H1 (cell line): ENCODE data around the gene SERPINA1. TPM values are rescaled to one million over a fixed set of nuclear protein-coding genes. Genes with fewer than 3 reads are reported as not detected.

Source experiments
- CTCF ChIA-PET: fragments of 300-600 bp; sonication (Branson Sonifier 250); formaldehyde crosslinking; loops from one replicate; lab custom pipeline; 2021; ENCODE audit not compliant: partially characterized antibody; lab: Charles Lee
- POLR2A ChIA-PET: fragments of 300-600 bp; sonication (Branson Sonifier 250); formaldehyde crosslinking; loops from one replicate; lab custom pipeline; 2021; ENCODE audit warnings: inconsistent platforms; ENCODE audit not compliant: partially characterized antibody; lab: Charles Lee
- DNase-seq, 2 experiments: peaks; one replicate each; pipeline versions ENCODE4 v3.0.0 to v3.0.0-alpha.2; 2010 to 2022; ENCODE audit warnings: low spot score in 2 of 2, low read depth in 1 of 2, mixed read lengths in 1 of 2
- FAIRE-seq: peaks from 2 replicates; lab custom pipeline; 2011; peaks lifted over from hg19 to GRCh38; lab: Jason Lieb, UNC
- H2AFZ ChIP-seq: 2 replicates; pipeline ENCODE4 v1.8.1; 2012; ENCODE audit warnings: low read length, inconsistent platforms
- H2AK5ac ChIP-seq: 2 replicates; pipeline ENCODE4 v1.6.1; 2013; ENCODE audit warnings: low read depth, low read length
- H2BK120ac ChIP-seq: replicated peaks from 2 replicates; pipeline ENCODE3; 2013; ENCODE audit warnings: low read depth, low read length, inconsistent platforms
- H2BK12ac ChIP-seq: 2 replicates; pipeline ENCODE4 v1.6.1; 2013; ENCODE audit warnings: low read depth, low read length
- H2BK15ac ChIP-seq: 2 replicates; pipeline ENCODE4 v1.6.1; 2013; ENCODE audit warnings: low read length
- H2BK20ac ChIP-seq: 2 replicates; pipeline ENCODE4 v1.6.1; 2013; ENCODE audit warnings: low read length
- H2BK5ac ChIP-seq: 2 replicates; pipeline ENCODE4 v1.6.1; 2013; ENCODE audit warnings: low read depth, low read length
- H3K14ac ChIP-seq: 2 replicates; pipeline ENCODE4 v1.6.1; 2013; ENCODE audit warnings: inconsistent platforms; ENCODE audit not compliant: insufficient read length
- H3K18ac ChIP-seq: 2 replicates; pipeline ENCODE4 v1.6.1; 2013; ENCODE audit warnings: low read length; ENCODE audit errors: extremely low read depth
- H3K23ac ChIP-seq: 2 replicates; pipeline ENCODE4 v1.6.1; 2013; ENCODE audit warnings: inconsistent platforms; ENCODE audit not compliant: insufficient read length
- H3K23me2 ChIP-seq: 2 replicates; pipeline ENCODE4 v1.6.1; 2013; ENCODE audit warnings: low read depth, low read length
- H3K27ac ChIP-seq: 2 replicates; pipeline ENCODE4 v1.6.1; 2011; ENCODE audit warnings: low read depth, low read length, inconsistent platforms
- H3K27me3 ChIP-seq, 4 experiments: replicated peaks in 1 of 4; 1 replicate in 1 of 4; 2 replicates in 3 of 4; pipeline versions ENCODE4 v1.6.1 to v1.8.1; 2011 to 2013; ENCODE audit warnings: low read length in 3 of 4, mild to moderate bottlenecking in 3 of 4, inconsistent platforms in 2 of 4, mixed read lengths in 2 of 4, moderate library complexity in 1 of 4; ENCODE audit not compliant: control insufficient read depth in 3 of 4, insufficient read depth in 3 of 4; ENCODE audit errors: extremely low read depth in 1 of 4
- H3K36me3 ChIP-seq, 4 experiments: 2 replicates each; pipeline versions ENCODE4 v1.6.1 to v1.8.1; 2011 to 2013; ENCODE audit warnings: mild to moderate bottlenecking in 4 of 4, low read length in 3 of 4, moderate library complexity in 2 of 4, control low read depth in 1 of 4, inconsistent platforms in 1 of 4; ENCODE audit not compliant: insufficient read depth in 4 of 4, control insufficient read depth in 2 of 4
- H3K4ac ChIP-seq: replicated peaks from 2 replicates; pipeline ENCODE3; 2013; ENCODE audit warnings: low read length, low read depth, mixed read lengths, inconsistent platforms; ENCODE audit not compliant: insufficient read length
- H3K4me1 ChIP-seq, 4 experiments: replicated peaks in 1 of 4; 1 replicate in 1 of 4; 2 replicates in 3 of 4; pipeline versions ENCODE4 v1.6.1 to v1.8.1; 2011 to 2013; ENCODE audit warnings: low read length in 3 of 4, inconsistent platforms in 2 of 4, mixed read lengths in 1 of 4; ENCODE audit not compliant: insufficient read depth in 4 of 4, control insufficient read depth in 3 of 4
- H3K4me2 ChIP-seq, 2 experiments: 2 replicates each; pipeline versions ENCODE4 v1.6.1 to v1.8.1; 2011 to 2013; ENCODE audit warnings: low read depth in 2 of 2, low read length in 2 of 2, control low read depth in 1 of 2, inconsistent platforms in 1 of 2, mild to moderate bottlenecking in 1 of 2; ENCODE audit not compliant: insufficient read depth in 1 of 2
- H3K4me3 ChIP-seq, 4 experiments: fragments of 200-600, 300-600 bp in 1 of 4; sonication (generic), shearing (Covaris generic), sonication (Bioruptor Twin) in 1 of 4; 2 replicates each; pipeline versions ENCODE4 v1.5.1 to v1.8.1; 2011 to 2016; ENCODE audit warnings: low read length in 4 of 4, low read depth in 3 of 4, control low read depth in 2 of 4, inconsistent platforms in 2 of 4, mild to moderate bottlenecking in 2 of 4, mixed read lengths in 1 of 4, moderate library complexity in 1 of 4; ENCODE audit not compliant: insufficient read depth in 2 of 4; ENCODE audit errors: extremely low read depth in 1 of 4
- H3K56ac ChIP-seq: replicated peaks from 2 replicates; pipeline ENCODE3; 2013; ENCODE audit warnings: low read depth, mild to moderate bottlenecking, mixed read lengths, low read length, inconsistent platforms; ENCODE audit not compliant: insufficient read length
- H3K79me1 ChIP-seq: 2 replicates; pipeline ENCODE4 v1.6.1; 2013; ENCODE audit warnings: low read depth, low read length, control low read depth
- H3K79me2 ChIP-seq, 2 experiments: 2 replicates each; pipeline versions ENCODE4 v1.6.1 to v1.8.1; 2012 to 2013; ENCODE audit warnings: low read length in 2 of 2, mild to moderate bottlenecking in 2 of 2, inconsistent platforms in 1 of 2; ENCODE audit not compliant: insufficient read depth in 2 of 2, control insufficient read depth in 1 of 2
- H3K9ac ChIP-seq, 4 experiments: replicated peaks in 1 of 4; 1 replicate in 1 of 4; 2 replicates in 3 of 4; pipeline versions ENCODE4 v1.6.1 to v1.8.1; 2011 to 2013; ENCODE audit warnings: low read depth in 3 of 4, low read length in 3 of 4, control low read depth in 2 of 4, mild to moderate bottlenecking in 2 of 4, moderate library complexity in 2 of 4, inconsistent platforms in 1 of 4; ENCODE audit errors: extremely low read depth in 1 of 4
- H3K9me3 ChIP-seq, 2 experiments: 2 replicates each; pipeline versions ENCODE4 v1.6.1 to v1.8.1; 2012 to 2013; ENCODE audit warnings: mild to moderate bottlenecking in 2 of 2, moderate library complexity in 2 of 2, control low read depth in 1 of 2, inconsistent platforms in 1 of 2, low read depth in 1 of 2, low read length in 1 of 2, mixed read lengths in 1 of 2; ENCODE audit not compliant: insufficient read depth in 2 of 2
- H4K20me1 ChIP-seq, 2 experiments: replicated peaks in 1 of 2; 2 replicates each; pipeline versions ENCODE3 to v1.8.1; 2011 to 2013; ENCODE audit warnings: inconsistent platforms in 2 of 2, low read length in 2 of 2, mild to moderate bottlenecking in 1 of 2; ENCODE audit not compliant: insufficient read depth in 2 of 2, control insufficient read depth in 1 of 2
- H4K5ac ChIP-seq: 2 replicates; pipeline ENCODE4 v1.6.1; 2013; ENCODE audit warnings: low read length, low read depth, mixed read lengths, inconsistent platforms; ENCODE audit not compliant: insufficient read length
- H4K8ac ChIP-seq: 2 replicates; pipeline ENCODE4 v1.8.0; 2013; ENCODE audit warnings: mild to moderate bottlenecking, moderate library complexity, low read length, inconsistent platforms; ENCODE audit not compliant: insufficient read depth; ENCODE audit errors: extremely low read depth
- H4K91ac ChIP-seq: replicated peaks from 2 replicates; pipeline ENCODE3; 2013; ENCODE audit warnings: low read length, mixed read lengths, inconsistent platforms; ENCODE audit not compliant: insufficient read length
- BRCA1 ChIP-seq: IDR thresholded peaks from 2 replicates; pipeline ENCODE4 v1.6.1; 2012; ENCODE audit warnings: low read depth, low read length, improper control_type of control experiment
- RAD21 ChIP-seq, 2 experiments: IDR thresholded peaks in 1 of 2; conservative IDR thresholded peaks in 1 of 2; 2 replicates each; pipeline ENCODE4 v1.6.1; 2011; ENCODE audit warnings: low read depth in 2 of 2, low read length in 2 of 2, improper control_type of control experiment in 1 of 2, inconsistent platforms in 1 of 2, mild to moderate bottlenecking in 1 of 2, moderate library complexity in 1 of 2
- RFX5 ChIP-seq: IDR thresholded peaks from 2 replicates; pipeline ENCODE4 v1.6.1; 2011; ENCODE audit warnings: low read depth, low read length, improper control_type of control experiment, borderline replicate concordance
- SIN3A ChIP-seq, 2 experiments: IDR thresholded peaks in 1 of 2; conservative IDR thresholded peaks in 1 of 2; 2 replicates each; pipeline ENCODE4 v1.6.1; 2011 to 2012; ENCODE audit warnings: low read length in 2 of 2, improper control_type of control experiment in 1 of 2, low read depth in 1 of 2, mild to moderate bottlenecking in 1 of 2
- TBP ChIP-seq: IDR thresholded peaks from 2 replicates; pipeline ENCODE4 v1.6.1; 2011; ENCODE audit warnings: low read depth, low read length, improper control_type of control experiment
- TEAD4 ChIP-seq: IDR thresholded peaks from 2 replicates; pipeline ENCODE4 v1.6.1; 2012; ENCODE audit warnings: low read depth, low read length, inconsistent platforms, mixed read lengths
- WGBS, 2 experiments: shearing (Covaris generic) in 1 of 2; methylation state at CpG; one replicate each; pipeline versions ENCODE4 v1.1.6 to v1.1.7; 2013 to 2015; ENCODE audit warnings: low lambda C conversion rate in 2 of 2, mixed read lengths in 2 of 2, inconsistent platforms in 1 of 2, low coverage in 1 of 2, missing lambda C conversion rate in 1 of 2; ENCODE audit not compliant: insufficient replicate concordance in 2 of 2, insufficient coverage in 1 of 2, insufficient read length in 1 of 2; ENCODE audit errors: extremely low coverage in 1 of 2, missing lambda C conversion rate in 1 of 2; 5-methylcytosine and 5-hydroxymethylcytosine counted together
- polyA plus RNA-seq, 7 experiments: library from polyadenylated mRNA; depleted of rRNA in 3 of 7; stranded (reverse) in 5 of 7; unstranded in 2 of 7; fragments of >200 nt in 5 of 7; fragments of 200-250 nt in 2 of 7; gene quantifications; 1 replicate in 5 of 7; 2 replicates in 1 of 7; 4 replicates in 1 of 7; pipeline versions ENCODE4 v1.2.1 to v1.2.3, GENCODE V29; 2011 to 2013; ENCODE audit warnings: missing spikeins in 2 of 7, mixed read lengths in 2 of 7
- total RNA-seq: library from RNA; stranded (reverse); fragmentation: NEBNext Ultra II Directional; extraction: Animal tissue kit (Norgen Biotek cat#: 25700); gene quantifications from 2 replicates; pipeline ENCODE4 v1.2.1, GENCODE V29; 2021
- TF ChIP-seq, protein P1 (sequence below), 3 experiments: IDR thresholded peaks; 1 replicate in 2 of 3; 2 replicates in 1 of 3; pipeline versions ENCODE4 v1.5.1 to v1.6.1; 2011; ENCODE audit warnings: low read length in 3 of 3, mild to moderate bottlenecking in 3 of 3, inconsistent platforms in 2 of 3, low read depth in 1 of 3, moderate library complexity in 1 of 3; ENCODE audit not compliant: insufficient read depth in 1 of 3; ENCODE audit errors: control extremely low read depth in 1 of 3

The SERPINA1 gene
- total and polyA plus RNA-seq, 2 of the 8 experiments (the other 6 are each of a cell fraction or from before 2014, with no cell fraction given), result 0.08 TPM; not detected in 1

DNA sequence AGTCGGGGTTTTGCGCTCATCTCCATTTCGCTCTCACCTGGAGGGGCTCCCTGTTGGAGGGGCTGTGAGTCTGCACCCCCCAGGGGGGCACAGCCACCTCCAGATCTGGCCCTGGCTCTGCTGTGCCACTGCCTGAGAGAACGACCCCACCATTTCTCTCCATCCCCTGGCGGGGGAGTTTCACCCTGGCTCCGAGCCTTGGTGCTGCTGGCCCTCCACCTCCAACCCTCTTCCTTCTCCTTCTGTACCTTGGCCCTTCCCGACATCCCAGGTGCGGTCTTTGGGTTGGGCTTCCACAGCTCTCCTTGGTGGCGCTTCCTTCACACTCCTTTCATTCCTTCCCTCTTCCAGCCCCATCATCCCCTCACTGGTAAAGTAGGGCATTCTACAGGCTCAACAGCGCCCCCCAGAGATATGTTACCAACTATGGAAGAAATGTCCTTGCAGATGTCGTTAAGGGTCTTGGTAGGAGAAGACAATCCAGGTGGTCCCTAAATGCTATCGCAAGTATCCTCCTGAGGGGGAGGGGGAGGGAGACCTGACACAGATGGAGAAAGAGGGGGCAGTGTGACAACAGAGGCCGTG lies 16.3 kb downstream of the SERPINA1 start:
- peak in 1 of 2 experiments; percentile 74 for DNase-seq
- CTCF ChIA-PET, result interaction anchor here (0.5 to 5.0 kb wide), 17 partner anchors 10 to 1572 kb away, joined by 3 to 37 read pairs (median 4); partner anchors contain the start of gene SERPINA1

More for the DNA sequence above, 16.3 kb downstream of the SERPINA1 start:
- H3K27me3 ChIP-seq, result no peaks in the 10 kb centered on the region
- H2BK15ac ChIP-seq, result no peak overlapping the region; the same call in 1 of the 2 replicates
- peak overlapping the region; percentile 27; the same call in 1 of the 2 replicates for H2BK12ac ChIP-seq
- no peak for TF ChIP-seq SIN3A (conservative IDR thresholded peaks at IDR 0.05 in 1 of 2, IDR thresholded peaks at IDR 0.05 in 1 of 2; ENCODE audit: low read depth in 1 of 2, low read length in 2 of 2)
- TF ChIP-seq, protein P1, sequence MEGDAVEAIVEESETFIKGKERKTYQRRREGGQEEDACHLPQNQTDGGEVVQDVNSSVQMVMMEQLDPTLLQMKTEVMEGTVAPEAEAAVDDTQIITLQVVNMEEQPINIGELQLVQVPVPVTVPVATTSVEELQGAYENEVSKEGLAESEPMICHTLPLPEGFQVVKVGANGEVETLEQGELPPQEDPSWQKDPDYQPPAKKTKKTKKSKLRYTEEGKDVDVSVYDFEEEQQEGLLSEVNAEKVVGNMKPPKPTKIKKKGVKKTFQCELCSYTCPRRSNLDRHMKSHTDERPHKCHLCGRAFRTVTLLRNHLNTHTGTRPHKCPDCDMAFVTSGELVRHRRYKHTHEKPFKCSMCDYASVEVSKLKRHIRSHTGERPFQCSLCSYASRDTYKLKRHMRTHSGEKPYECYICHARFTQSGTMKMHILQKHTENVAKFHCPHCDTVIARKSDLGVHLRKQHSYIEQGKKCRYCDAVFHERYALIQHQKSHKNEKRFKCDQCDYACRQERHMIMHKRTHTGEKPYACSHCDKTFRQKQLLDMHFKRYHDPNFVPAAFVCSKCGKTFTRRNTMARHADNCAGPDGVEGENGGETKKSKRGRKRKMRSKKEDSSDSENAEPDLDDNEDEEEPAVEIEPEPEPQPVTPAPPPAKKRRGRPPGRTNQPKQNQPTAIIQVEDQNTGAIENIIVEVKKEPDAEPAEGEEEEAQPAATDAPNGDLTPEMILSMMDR (IDR thresholded peaks at IDR 0.05; ENCODE audit: control extremely low read depth in 1 of 3, insufficient read depth in 1 of 3, low read depth in 1 of 3, low read length in 3 of 3), result peak; percentile 28 to 70 (median 62)
- TF ChIP-seq TEAD4, result peak; percentile 59; the same call in 1 of the 2 replicates
- TF ChIP-seq BRCA1, result no peak
- no peak for TF ChIP-seq TBP
- TF ChIP-seq RAD21 (IDR thresholded peaks at IDR 0.05 in 1 of 2, conservative IDR thresholded peaks at IDR 0.05 in 1 of 2; ENCODE audit: low read depth in 2 of 2, low read length in 2 of 2), result peak; percentile 46 to 66
- no peak for TF ChIP-seq RFX5
- H3K4ac ChIP-seq, result no peak overlapping the region
- H2BK20ac ChIP-seq, result 0 out of 2 replicates have a peak overlapping the region, but pooled peaks have one; percentile 18
- H3K4me1 ChIP-seq, result peaks cover 6 to 12% (median 8%) of the 10 kb centered on the region in 4 experiments
- no peak overlapping the region for H3K9ac ChIP-seq
- H3K79me2 ChIP-seq, result no peaks in the 10 kb centered on the region
- no peak overlapping the region for H3K14ac ChIP-seq
- H3K9me3 ChIP-seq, result no peaks in the 10 kb centered on the region
- H3K27ac ChIP-seq, result no peak overlapping the region
- H3K36me3 ChIP-seq, result no peaks in the 10 kb centered on the region
- POLR2A ChIA-PET, result no interaction called here
- no peaks in the 10 kb centered on the region; the same call in 1 of the 2 replicates for H3K23me2 ChIP-seq
- no peak overlapping the region for H2AFZ ChIP-seq
- no peak overlapping the region for H3K18ac ChIP-seq
- no peaks in the 10 kb centered on the region for H3K79me1 ChIP-seq
- no peak overlapping the region for H3K23ac ChIP-seq
- H4K5ac ChIP-seq, result no peak overlapping the region
- WGBS, 2 experiments, result 79% methylated on average over 12 of the region's 13 CpGs; no CpG with 5 or more reads in 1 of the 2 experiments
- FAIRE-seq, result peak; percentile 75
- H2AK5ac ChIP-seq, result no peak overlapping the region
- no peak overlapping the region for H3K4me2 ChIP-seq
- no peak overlapping the region for H3K56ac ChIP-seq
- no peak overlapping the region for H4K91ac ChIP-seq
- peak overlapping the region; percentile 68 for H4K8ac ChIP-seq
- H4K20me1 ChIP-seq, result no peaks in the 10 kb centered on the region
- no peak overlapping the region for H2BK5ac ChIP-seq
- no peak overlapping the region for H2BK120ac ChIP-seq
- H3K4me3 ChIP-seq, result no peak overlapping the region
